Activated CD8-positive, alpha-beta memory T cell treated with anti-CD3 and anti-CD28 coated beads, Interleukin-2, amount 50 U/mL, for 48 hours (primary cell): ENCODE data around the gene MRGPRX4.
"Not testable (repeated sequence)": the region's sequence is repeated elsewhere in the genome, so short reads cannot be mapped to it uniquely, and the experiment has no call there.

ENCODE experiments used
- DNase-seq: peaks from one replicate; pipeline ENCODE4 v3.0.0-alpha.2; 2020

Gene MRGPRX4

DNA sequence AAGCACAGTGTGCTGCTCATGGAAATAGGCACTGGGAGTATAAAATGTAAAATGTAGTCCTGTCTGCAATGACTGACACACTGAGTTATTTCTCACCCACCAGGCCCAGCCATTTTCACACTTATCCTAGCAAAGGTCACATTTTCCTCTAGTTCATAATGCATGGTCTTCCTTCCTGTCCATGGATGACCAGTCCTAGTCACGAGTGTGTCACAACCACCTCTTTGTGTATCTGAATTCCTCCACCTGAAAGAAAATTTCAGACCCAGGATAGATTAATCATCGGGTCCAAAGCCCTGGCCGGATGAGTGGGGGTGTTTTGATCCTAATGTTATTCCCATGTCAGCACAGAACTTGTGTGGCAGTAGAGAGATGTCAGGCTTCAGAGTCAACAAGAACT lies at the start of gene MRGPRX4:
Gene MRGPRX4 (plus strand): TSS at position 172 of the 400 bp plus-strand sequence. CDS start 420 bp downstream, outside the sequence.
- no peak for DNase-seq

DNA sequence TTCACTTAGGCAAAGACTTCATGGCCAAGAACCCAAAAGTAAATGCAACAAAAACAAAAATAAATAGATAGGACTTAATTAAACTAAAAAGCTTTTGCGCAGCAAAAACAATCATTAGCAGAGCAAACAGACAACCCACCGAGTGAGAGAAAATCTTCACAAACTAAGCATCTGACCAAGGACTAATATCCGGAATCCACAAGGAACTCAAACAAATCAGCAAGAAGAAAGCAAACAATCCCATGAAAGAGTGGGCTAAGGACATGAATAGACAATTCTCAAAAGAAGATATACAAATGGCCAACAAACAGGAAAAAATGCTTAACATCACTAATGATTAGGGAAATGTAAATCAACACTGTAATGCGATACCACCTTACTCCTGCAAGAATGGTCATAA lies 41.5 kb upstream of the MRGPRX4 start:
- not testable (repeated sequence) for DNase-seq

DNA sequence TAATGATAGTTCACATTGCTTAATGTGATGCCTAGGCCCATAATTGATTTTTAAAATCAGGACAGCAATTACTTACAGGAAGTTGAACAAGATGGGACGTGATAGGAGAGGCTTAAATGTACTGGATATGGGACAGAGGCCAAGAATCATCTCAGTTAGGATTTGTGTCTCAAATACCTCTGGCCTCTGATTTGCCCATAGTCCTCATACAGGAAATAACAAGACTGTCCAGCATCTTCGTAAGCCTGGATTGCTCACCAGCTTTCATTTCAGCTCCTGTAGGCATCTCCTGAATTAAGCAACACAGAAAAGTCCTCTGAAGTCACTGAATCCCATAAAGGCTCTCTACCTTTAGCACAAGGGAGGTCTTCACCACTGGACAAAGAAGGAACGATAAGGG lies 40.3 kb upstream of the MRGPRX4 start, which contains the start of gene MRGPRX3:
Gene MRGPRX3 (plus strand): TSS at position 231 of the 400 bp plus-strand sequence. CDS start 4,632 bp downstream, outside the sequence.
- no peak for DNase-seq

DNA sequence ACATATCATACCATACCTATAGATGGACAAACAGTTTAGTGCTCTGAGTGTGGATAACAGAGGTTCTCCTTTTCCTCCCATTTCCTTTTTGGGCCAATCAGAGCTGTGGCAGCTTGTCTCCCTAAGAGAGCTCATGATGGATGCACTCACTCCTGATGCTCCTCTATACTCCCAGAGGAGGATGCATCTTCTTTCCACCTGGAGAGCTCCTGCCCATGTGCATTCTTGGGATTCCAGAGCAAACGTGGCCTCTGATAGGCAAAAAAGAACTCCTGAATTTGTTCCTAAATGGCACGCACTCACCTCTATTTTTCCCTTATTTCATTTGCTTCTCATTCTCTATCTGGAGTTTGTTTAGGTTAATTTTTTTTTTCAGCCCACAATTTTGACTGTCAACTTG lies 37.3 kb upstream of the MRGPRX4 start:
- no peak for DNase-seq

DNA sequence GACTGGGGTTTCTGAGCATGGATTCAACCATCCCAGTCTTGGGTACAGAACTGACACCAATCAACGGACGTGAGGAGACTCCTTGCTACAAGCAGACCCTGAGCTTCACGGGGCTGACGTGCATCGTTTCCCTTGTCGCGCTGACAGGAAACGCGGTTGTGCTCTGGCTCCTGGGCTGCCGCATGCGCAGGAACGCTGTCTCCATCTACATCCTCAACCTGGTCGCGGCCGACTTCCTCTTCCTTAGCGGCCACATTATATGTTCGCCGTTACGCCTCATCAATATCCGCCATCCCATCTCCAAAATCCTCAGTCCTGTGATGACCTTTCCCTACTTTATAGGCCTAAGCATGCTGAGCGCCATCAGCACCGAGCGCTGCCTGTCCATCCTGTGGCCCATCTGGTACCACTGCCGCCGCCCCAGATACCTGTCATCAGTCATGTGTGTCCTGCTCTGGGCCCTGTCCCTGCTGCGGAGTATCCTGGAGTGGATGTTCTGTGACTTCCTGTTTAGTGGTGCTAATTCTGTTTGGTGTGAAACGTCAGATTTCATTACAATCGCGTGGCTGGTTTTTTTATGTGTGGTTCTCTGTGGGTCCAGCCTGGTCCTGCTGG lies 35.3 kb upstream of the MRGPRX4 start:
- DNase-seq: no peak

DNA sequence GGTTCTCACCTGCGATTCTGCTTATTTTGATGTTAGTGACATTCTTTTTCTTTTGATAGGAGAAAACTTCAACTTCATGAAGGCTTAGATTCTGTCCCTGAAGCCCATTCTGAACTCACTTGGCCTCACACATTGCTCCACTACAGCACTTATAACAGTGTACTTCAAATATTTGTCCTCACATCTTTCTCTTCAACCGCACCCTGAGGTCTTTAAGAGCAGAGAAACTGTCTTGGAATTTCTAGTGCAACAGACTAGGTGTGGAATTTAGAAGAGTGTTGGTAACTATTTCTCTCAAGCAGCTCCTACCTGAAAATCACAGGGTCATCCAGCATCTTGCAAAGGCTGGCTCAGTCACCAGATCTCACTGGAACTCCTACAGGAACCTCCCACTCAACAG lies 32.5 kb upstream of the MRGPRX4 start:
- DNase-seq: no peak

DNA sequence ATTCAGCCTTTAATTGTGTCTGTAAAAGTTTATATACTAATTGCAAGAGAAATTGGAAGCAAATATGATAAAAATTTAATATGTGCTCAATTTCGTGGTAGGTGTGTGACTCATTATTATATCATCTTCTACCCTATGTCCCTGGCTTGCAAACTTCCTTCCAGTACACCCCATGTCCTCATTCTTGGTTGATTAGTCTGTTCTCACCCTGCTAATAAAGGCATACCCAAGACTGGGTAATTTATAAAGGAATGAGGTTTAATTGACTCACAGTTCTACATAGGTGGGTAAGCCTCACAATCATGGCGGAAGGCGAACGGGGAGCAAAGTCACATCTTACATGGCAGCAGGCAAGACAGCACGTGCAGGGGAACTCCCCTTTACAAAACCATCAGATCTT lies 28.4 kb upstream of the MRGPRX4 start:
- no peak for DNase-seq

DNA sequence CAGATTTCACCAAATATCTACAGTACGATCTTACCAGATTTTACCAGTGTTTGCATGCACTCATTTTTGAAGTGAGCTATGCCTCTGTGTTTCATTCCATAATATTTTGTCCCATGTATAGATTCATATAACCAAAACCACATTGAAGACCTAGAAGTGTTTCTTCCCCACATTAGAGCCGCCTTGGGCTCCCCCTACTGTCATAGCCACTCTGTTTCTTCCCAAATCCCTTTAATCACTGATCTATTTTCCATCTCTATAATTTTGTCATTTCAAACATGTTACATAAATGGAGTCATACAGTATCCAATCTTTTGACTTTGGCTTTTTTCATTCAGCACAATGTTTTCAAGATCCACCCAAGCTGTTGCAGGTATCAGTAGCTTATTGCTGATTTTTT lies 27.6 kb upstream of the MRGPRX4 start:
- no peak for DNase-seq

DNA sequence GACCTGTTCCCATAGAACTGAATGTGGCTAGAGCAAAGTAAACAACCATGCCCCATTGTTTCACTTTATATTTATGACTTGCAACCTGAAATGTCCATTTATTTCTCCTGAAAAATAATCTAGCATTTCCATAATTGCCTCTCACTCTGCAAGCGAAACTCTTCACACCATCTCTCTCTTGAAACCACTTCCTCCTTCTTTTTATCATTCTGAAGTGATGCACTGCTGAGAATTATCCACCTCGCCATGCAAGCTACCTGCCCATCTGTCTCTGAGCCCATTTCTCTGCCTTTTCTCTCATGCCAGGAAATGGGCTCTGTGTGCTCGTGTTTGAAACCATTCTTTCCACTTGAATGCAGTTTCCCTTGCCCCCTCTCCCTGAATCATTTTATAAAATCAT lies 26.8 kb upstream of the MRGPRX4 start:
- no peak for DNase-seq

DNA sequence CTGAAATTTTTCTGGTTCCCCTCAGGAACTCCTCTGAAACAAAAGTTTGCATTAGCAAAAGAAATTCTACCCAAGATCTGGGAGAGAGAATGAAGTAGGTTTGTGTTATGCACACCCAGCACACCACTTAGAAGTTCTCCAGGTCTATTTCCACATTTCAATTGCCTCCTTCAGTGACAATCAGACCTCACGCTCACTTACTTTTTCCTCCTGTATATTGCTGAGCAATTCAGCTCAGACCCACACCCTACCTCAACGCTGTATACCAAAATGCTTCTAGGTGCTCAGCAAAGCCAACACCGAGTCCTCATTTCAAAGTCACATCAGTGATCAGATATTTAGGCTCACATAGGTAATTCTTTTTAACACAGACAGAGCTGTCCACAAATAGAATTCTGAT lies 21.1 kb upstream of the MRGPRX4 start:
- DNase-seq: no peak

DNA sequence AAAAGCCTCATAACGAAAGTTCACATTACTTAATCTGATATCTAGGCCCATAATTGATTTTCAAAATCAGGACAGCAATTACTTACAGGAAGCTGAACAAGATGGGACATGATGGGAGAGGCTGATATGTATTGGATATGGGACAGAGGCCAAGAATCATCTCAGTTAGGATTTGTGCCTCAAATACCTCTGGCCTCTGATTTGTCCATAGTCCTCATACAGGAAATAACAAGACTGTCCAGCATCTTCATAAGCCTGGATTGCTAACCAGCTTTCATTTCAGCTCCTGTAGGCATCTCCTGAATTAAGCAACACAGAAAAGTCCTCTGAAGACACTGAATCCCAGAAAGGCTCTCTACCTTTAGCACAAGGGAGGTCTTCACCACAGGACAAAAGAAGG lies 4.3 kb upstream of the MRGPRX4 start:
- no peak for DNase-seq

DNA sequence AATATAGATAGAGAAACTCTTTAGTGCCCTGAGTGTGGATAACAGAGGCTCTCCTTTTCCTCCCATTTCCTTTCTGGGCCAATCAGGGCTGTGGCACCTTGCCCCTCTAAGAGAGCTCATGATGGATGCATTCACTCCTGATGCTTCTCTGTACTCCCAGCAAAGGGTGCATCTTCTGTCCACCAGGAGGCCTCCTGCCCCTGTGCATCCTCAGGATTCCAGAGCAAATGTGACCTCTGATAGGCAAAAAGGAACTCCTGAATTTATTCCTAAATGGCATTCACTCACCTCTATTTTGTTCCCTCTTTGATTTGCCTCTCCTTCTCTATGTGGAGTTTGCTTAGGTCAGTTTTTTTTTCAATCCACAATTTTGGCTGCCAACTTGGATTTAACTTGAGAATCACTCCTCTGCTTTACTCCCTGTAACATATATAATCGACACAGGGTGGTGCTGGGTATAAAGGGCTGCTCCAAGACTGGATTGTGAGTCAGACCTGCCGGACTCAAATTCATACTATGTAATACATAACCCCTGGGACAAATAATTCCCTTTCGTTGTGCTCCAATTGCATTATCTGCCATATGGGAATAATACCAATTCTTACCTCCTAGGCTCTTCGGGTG lies 1.1 kb upstream of the MRGPRX4 start:
- no peak for DNase-seq

DNA sequence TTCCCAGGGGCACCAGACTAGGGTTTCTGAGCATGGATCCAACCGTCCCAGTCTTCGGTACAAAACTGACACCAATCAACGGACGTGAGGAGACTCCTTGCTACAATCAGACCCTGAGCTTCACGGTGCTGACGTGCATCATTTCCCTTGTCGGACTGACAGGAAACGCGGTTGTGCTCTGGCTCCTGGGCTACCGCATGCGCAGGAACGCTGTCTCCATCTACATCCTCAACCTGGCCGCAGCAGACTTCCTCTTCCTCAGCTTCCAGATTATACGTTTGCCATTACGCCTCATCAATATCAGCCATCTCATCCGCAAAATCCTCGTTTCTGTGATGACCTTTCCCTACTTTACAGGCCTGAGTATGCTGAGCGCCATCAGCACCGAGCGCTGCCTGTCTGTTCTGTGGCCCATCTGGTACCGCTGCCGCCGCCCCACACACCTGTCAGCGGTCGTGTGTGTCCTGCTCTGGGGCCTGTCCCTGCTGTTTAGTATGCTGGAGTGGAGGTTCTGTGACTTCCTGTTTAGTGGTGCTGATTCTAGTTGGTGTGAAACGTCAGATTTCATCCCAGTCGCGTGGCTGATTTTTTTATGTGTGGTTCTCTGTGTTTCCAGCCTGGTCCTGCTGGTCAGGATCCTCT lies 709 bp downstream of the MRGPRX4 start:
- no peak for DNase-seq

DNA sequence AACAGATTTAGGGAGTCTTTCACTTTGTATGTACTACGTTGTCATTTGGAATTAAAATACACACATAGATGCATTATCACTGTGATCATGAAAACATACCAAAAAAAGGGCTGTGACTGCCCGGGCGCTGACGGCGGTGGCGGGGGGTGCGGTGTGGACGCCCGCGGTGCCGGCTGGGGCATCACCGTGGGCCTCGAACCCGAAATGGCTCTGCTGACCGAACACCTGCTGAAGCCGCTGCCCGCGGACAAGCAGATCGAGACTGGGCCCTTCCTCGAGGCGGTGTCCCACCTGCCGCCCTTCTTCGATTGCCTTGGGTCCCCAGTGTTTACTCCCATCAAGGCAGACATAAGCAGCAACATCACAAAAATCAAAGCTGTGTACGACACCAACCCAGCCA lies 16.2 kb downstream of the MRGPRX4 start:
- DNase-seq: no peak

DNA sequence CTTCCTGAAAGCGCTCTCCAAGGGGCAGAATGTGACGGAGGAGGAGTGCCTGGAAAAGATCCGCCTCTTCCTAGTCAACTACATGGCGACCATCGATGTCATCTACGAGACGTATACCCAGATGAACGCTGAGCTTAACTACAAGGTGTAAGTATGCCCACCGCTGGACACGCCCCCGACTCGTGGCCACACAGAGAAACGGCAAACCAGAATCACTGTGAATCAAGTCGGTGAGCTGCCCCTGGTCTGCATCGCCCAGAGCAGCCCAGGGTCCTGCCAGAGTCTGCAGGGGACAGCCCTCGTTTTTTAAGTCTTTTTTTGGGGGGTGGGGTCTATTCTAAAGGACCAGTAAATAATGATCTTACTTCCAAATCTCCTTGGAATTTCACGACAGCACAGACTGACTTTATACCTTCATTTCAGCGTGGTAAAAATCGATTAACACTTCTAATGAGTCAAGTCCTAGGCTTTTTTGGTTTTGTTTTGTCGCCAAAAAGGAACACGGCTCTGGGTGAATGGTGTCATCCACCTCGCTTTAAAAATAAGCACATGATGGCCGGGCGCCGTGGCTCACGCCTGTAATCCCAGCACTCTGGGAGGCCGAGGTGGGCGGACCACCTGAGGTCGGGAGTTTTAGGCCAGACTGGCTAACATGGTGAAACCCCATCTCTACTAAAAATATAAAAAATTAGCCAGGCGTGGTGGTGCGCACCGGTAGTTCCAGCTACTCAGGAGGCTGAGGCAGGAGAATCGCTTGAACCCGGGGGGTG lies 17.0 kb downstream of the MRGPRX4 start:
- not testable (repeated sequence) for DNase-seq

DNA sequence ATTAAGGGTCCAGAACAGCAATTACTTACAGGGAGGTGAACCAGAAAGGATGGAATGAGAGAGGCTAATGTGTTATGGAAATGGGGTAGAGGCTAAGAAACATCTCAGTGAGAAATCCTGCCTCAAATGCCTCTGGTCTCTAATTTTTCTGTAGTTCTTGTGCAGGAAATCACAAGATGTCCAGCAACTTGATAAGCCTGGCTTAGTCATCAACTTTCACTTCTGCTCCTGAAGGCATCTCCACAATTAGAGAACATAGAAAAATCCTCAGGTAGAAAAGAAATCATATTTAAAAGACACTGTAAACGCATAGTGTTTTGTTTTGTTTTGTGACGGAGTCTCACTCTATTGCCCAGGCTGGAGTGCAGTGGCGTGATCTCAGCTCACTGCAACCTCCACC lies 18.7 kb downstream of the MRGPRX4 start:
- no peak for DNase-seq

DNA sequence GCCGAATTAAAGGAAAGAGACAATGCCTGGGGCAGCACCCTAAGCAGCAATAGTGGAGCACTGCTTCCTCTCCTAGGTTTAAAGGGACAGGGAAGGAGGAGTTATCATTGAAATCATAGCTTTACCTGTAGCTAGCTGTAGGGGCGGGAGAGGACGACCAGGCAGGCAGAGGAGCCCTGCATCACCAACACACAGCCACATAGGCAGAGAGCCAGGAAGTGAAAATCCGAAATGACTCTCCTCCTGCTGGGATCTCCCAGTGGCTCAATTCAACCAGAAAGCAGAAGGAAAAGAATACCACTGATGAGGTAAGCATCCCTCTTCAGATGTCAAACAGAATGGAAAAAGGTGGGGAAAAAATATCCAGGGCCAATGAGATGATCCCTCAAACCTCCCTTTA lies 20.4 kb downstream of the MRGPRX4 start:
- no peak for DNase-seq

DNA sequence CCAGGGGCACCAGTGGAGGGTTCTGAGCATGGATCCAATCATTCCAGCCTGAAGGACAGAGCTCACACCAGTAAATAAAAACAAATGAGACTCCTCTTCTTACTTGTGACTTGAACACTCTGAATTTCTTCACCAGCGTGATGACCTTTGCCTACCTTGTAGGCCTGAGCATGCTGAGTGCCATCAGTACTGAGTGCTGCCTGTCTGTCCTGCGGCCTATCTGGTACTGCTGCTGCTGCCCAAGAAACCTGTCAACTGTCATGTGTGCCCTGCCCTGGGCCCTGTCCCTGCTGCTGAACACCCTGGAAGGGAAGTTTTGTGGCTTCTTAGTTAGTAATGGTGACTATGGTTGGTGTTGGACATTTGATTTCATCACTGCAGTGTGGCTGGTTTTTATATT lies 23.9 kb downstream of the MRGPRX4 start:
- DNase-seq: no peak

DNA sequence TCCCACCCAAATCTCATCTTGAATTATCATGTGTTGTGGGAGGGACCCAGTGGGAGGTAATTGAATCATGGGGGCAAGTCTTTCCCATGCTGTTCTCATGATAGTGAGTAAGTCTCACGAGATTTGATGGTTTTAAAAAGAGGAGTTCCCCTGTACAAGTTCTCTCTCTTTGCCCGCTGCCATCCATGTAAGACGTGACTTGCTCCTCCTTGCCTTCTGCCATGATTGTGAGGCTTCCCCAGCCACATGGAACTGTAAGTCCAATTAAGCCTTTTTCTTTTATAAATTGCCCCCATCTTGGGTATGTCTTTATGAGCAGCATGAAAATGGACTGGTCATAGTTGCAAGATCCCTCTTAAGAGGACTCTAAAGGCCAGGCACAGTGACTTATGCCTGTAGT lies 25.1 kb downstream of the MRGPRX4 start:
- not testable (repeated sequence) for DNase-seq

DNA sequence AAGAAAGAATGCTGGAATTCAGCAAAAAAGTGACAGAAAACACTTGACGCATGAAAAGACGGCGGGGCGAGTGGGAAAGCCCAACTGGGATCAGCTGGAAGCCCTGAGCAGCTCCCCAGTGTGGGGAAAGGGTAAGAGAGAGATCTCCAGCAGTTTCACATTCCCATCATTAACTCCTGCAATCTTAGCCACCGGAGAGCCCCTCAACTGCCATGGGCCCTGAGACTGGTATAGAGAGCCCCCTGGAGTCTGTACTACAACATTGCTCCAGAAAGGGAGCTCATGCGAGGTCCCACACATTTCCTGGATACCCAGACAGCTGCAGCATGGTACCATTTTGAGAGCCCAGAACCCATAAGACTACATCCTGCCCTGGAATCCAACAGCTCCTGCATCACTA lies 31.1 kb downstream of the MRGPRX4 start:
- no peak for DNase-seq

DNA sequence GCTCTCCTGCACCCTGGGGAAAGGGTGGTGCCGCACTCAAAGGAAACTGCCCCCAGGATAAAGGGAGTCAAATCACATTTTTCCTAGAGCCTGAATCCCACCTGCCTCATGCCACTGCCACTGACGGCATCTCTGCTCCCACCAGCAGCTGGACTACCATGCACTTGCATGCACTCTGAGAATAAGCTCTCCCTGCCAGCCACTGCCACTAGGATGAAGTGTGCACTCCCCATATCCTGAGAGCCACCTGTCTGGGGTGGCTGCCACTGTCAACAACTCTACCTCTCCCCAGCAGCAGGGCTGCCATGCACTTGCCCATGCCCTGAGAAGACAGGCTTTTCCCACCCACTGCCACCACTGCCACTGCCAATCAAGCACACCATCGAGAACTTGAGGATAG lies 31.6 kb downstream of the MRGPRX4 start:
- DNase-seq: no peak

DNA sequence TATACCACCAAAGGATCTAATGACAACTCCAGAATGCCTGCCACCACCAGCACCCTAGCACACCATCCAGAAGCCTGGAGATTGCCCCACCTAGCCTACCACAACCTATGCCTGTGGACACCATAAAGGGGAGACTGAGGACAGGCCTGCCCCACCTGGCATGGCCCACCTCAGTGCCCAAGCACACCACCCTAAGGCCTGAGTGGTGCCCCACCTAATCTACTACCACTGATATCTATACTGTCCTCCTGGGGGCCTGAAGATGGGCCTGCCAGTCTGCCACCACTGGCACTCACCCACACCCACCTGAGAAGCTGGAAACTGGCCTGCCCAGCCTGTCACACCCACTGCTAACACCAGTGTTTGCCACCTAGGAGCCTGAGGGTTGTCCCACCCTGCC lies 32.1 kb downstream of the MRGPRX4 start:
- no peak for DNase-seq

DNA sequence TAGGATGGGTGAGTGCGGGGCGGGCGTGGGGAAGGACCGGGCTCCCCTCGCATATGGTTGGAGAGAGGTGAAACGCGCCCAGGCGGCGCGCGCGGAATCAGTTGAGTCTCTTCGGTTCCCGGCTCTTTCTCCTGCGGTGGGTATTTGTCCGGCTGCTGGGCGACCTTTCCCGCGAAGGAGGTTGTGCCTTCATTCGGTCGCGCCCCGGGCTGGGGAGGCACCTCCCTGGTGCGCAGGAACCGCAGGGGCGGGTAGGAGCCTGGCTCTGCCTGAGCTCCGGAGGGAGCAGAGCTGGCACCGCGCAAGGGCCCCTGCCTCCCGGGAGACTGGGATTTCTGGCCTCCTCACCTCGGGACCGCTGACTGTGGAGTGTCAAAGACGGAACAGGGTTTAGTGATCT lies 36.4 kb downstream of the MRGPRX4 start:
- no peak for DNase-seq
